ENCODE measurements around the gene UBXN4.

DNA sequence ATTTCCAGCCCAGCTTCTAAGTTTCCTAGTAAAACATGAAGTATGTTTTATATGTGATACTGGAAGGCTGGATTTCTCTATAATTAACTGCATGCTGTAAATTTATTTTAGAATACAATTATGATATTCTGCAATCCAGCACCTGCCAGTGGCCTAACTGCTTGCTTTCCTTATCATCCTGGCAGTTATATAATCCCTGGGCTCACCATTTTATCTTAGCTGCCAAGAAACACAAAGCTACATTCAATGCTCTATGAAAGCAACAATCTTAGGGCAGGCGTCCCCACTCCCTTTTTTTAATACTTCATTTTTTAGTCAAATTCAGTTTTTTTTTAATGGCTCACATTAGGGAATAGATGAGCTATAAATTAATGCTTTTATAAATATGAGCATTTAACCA is 38.4 kb upstream of the UBXN4 start:
- no peak for TF ChIP-seq POLR2AphosphoS5 (IDR thresholded peaks at IDR 0.05; ENCODE audit: insufficient read depth, low read depth, low read length)
- TF ChIP-seq, protein P1, sequence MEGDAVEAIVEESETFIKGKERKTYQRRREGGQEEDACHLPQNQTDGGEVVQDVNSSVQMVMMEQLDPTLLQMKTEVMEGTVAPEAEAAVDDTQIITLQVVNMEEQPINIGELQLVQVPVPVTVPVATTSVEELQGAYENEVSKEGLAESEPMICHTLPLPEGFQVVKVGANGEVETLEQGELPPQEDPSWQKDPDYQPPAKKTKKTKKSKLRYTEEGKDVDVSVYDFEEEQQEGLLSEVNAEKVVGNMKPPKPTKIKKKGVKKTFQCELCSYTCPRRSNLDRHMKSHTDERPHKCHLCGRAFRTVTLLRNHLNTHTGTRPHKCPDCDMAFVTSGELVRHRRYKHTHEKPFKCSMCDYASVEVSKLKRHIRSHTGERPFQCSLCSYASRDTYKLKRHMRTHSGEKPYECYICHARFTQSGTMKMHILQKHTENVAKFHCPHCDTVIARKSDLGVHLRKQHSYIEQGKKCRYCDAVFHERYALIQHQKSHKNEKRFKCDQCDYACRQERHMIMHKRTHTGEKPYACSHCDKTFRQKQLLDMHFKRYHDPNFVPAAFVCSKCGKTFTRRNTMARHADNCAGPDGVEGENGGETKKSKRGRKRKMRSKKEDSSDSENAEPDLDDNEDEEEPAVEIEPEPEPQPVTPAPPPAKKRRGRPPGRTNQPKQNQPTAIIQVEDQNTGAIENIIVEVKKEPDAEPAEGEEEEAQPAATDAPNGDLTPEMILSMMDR (IDR thresholded peaks at IDR 0.05; ENCODE audit: extremely low read depth in 1 of 2, insufficient read depth in 1 of 2, low read depth in 1 of 2, low read length in 2 of 2) = no peak

All from endothelial cell of umbilical vein (primary cell).